ENCODE results near the gene CDH4. TPM values are rescaled to one million over a fixed set of nuclear protein-coding genes. Genes with fewer than 3 reads are reported as not detected.

Gene CDH4
- polyA plus RNA-seq, 1 donor (not counting 4 experiments of a cell fraction or from before 2014, with no cell fraction given), result 2.2 TPM

- Histone ChIP-seq H3K79me2 (ENCODE audit: control insufficient read depth, insufficient read depth, low read length) (peaks cover 7% of the 10 kb centered on the region), H4K20me1 (ENCODE audit: control insufficient read depth, extremely low read depth, insufficient read depth, low read length) (peaks cover 37% of the 10 kb centered on the region), H3K27me3 (ENCODE audit: control insufficient read depth, extremely low read depth, insufficient read depth, low read length) (no peaks in the 10 kb centered on the region), H2AFZ (ENCODE audit: control insufficient read depth, low read length) (no peak overlapping the region), H3K4me2 (ENCODE audit: control insufficient read depth, extremely low read depth, insufficient read depth, low read depth, low read length) (no peak overlapping the region), H3K27ac (ENCODE audit: control insufficient read depth, insufficient read depth, low read length) (no peak overlapping the region), H3K4me3 (ENCODE audit: control insufficient read depth in 2 of 3, extremely low read depth in 1 of 3, insufficient read depth in 2 of 3, low read depth in 1 of 3, low read length in 3 of 3) (no peak overlapping the region), H3K4me1 (ENCODE audit: control insufficient read depth, extremely low read depth, insufficient read depth, low read length) (no peaks in the 10 kb centered on the region), H3K9ac (ENCODE audit: control insufficient read depth, extremely low read depth, insufficient read depth, low read length) (no peak overlapping the region), H3K9me3 (ENCODE audit: control insufficient read depth, low read depth, low read length) (no peaks in the 10 kb centered on the region), H3K36me3 (ENCODE audit: control insufficient read depth in 2 of 2, extremely low read depth in 1 of 2, insufficient read depth in 2 of 2, low read length in 2 of 2) (no peaks in the 10 kb centered on the region), H3K9me1 (ENCODE audit: control insufficient read depth, extremely low read depth, insufficient read depth, low read length) (no peaks in the 10 kb centered on the region)
- FAIRE-seq (no peak), DNase-seq (ENCODE audit: low read depth, low spot score) (no peak)
- no peak for TF ChIP-seq EZH2 (IDR thresholded peaks at IDR 0.05; ENCODE audit: low read length)
- TF ChIP-seq CTCF (optimal IDR thresholded peaks at IDR 0.05 in 1 of 3, IDR thresholded peaks at IDR 0.05 in 1 of 3, conservative IDR thresholded peaks at IDR 0.05 in 1 of 3; ENCODE audit: extremely low read depth in 1 of 3, insufficient read depth in 2 of 3, low read length in 3 of 3), result no peak
- dilution Hi-C loops (cut with MboI; ENCODE audit: extremely low pct_ligation_motif_present, low sequenced_read_pairs), result no loop called here
These were observed 91.9 kb downstream of the CDH4 start for GRCh38 chr20:61343934-61344333.

- DNase-seq (ENCODE audit: low read depth, low spot score) (no peak), FAIRE-seq (no peak)
- Histone ChIP-seq H3K27ac (ENCODE audit: control insufficient read depth, insufficient read depth, low read length) (no peak overlapping the region), H3K4me3 (ENCODE audit: control insufficient read depth in 2 of 3, extremely low read depth in 1 of 3, insufficient read depth in 2 of 3, low read depth in 1 of 3, low read length in 3 of 3) (no peak overlapping the region), H3K4me2 (ENCODE audit: control insufficient read depth, extremely low read depth, insufficient read depth, low read depth, low read length) (no peak overlapping the region), H3K9ac (ENCODE audit: control insufficient read depth, extremely low read depth, insufficient read depth, low read length) (no peak overlapping the region), H3K27me3 (ENCODE audit: control insufficient read depth, extremely low read depth, insufficient read depth, low read length) (no peaks in the 10 kb centered on the region), H3K79me2 (ENCODE audit: control insufficient read depth, insufficient read depth, low read length) (peaks cover 5% of the 10 kb centered on the region), H3K9me1 (ENCODE audit: control insufficient read depth, extremely low read depth, insufficient read depth, low read length) (no peaks in the 10 kb centered on the region), H3K9me3 (ENCODE audit: control insufficient read depth, low read depth, low read length) (no peaks in the 10 kb centered on the region), H4K20me1 (ENCODE audit: control insufficient read depth, extremely low read depth, insufficient read depth, low read length) (peaks cover 31% of the 10 kb centered on the region), H3K36me3 (ENCODE audit: control insufficient read depth in 2 of 2, extremely low read depth in 1 of 2, insufficient read depth in 2 of 2, low read length in 2 of 2) (no peaks in the 10 kb centered on the region), H3K4me1 (ENCODE audit: control insufficient read depth, extremely low read depth, insufficient read depth, low read length) (no peaks in the 10 kb centered on the region), H2AFZ (ENCODE audit: control insufficient read depth, low read length) (no peak overlapping the region)
- dilution Hi-C loops (cut with MboI; ENCODE audit: extremely low pct_ligation_motif_present, low sequenced_read_pairs), result no loop called here
- no peak for TF ChIP-seq EZH2 (IDR thresholded peaks at IDR 0.05; ENCODE audit: low read length)
- TF ChIP-seq CTCF (optimal IDR thresholded peaks at IDR 0.05 in 1 of 3, IDR thresholded peaks at IDR 0.05 in 1 of 3, conservative IDR thresholded peaks at IDR 0.05 in 1 of 3; ENCODE audit: extremely low read depth in 1 of 3, insufficient read depth in 2 of 3, low read length in 3 of 3), result no peak
These were observed 93.6 kb downstream of the CDH4 start for GRCh38 chr20:61345656-61346055.

All from keratinocyte (primary cell).